Mononuclear cell (primary cell): ENCODE results near the gene IFNA4. TPM values are rescaled to one million over a fixed set of nuclear protein-coding genes. Genes with fewer than 3 reads are reported as not detected.
"Not testable (repeated sequence)": the region's sequence is repeated elsewhere in the genome, so short reads cannot be mapped to it uniquely, and the experiment has no call there.

ENCODE experiments used
- H3K27me3 ChIP-seq: 2 replicates; pipeline ENCODE4 v1.6.0; 2011; ENCODE audit warnings: low read length, control low read depth; ENCODE audit not compliant: insufficient read depth
- H3K4me1 ChIP-seq: 2 replicates; pipeline ENCODE4 v1.5.1; 2011; ENCODE audit warnings: mild to moderate bottlenecking, low read length, control low read depth; ENCODE audit not compliant: insufficient read depth
- H3K4me3 ChIP-seq: 2 replicates; pipeline ENCODE4 v1.5.1; 2011; ENCODE audit warnings: mild to moderate bottlenecking, low read length, moderate library complexity
- H3K9me3 ChIP-seq: 2 replicates; pipeline ENCODE4 v1.5.1; 2011; ENCODE audit warnings: low read depth, mild to moderate bottlenecking, control low read depth, low read length
- total RNA-seq: library from RNA; depleted of rRNA; stranded (reverse); fragments of >200 nt; gene quantifications from one replicate; pipeline ENCODE4 v1.2.3, GENCODE V29; 2012

IFNA4 gene
- not detected for total RNA-seq

- H3K27me3 ChIP-seq, H3K4me3 ChIP-seq, H3K4me1 ChIP-seq, H3K9me3 ChIP-seq: not testable (repeated sequence)
These were observed at the start of gene IFNA4 for GRCh38 chr9:21187487-21187886. TSS of gene IFNA4 (minus strand) at chr9:21187587. CDS start at chr9:21187531, 56 bp downstream.

DNA sequence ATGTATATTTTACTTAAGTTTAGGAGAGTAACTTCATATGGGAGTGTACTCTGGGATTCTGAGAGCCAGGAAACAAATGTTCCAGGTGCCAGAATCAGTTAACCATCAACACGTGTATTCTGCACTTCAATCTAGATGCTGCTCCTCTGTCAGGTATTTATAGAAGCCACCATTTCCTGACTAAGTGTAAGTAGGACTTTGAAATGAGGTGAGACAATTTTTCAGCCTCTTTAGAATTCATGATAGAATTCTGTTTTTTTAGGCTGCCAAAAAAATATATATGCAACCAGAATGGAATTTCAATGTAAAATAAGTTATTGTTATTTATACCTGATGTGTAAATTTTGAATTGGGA is 49.0 kb upstream of the IFNA4 start:
- H3K27me3 ChIP-seq, H3K9me3 ChIP-seq, H3K4me3 ChIP-seq: not testable (repeated sequence)
- H3K4me1 ChIP-seq, result peaks cover 12% of the 10 kb centered on the region

- not testable (repeated sequence) for H3K4me3 ChIP-seq, H3K27me3 ChIP-seq, H3K9me3 ChIP-seq
- H3K4me1 ChIP-seq, result peaks cover 12% of the 10 kb centered on the region
These were observed 48.3 kb upstream of the IFNA4 start for GRCh38 chr9:21235468-21236359.

GRCh38 chr9:21234153-21234687 is 46.8 kb upstream of the IFNA4 start:
- no peaks in the 10 kb centered on the region for H3K27me3 ChIP-seq
- H3K9me3 ChIP-seq, result no peaks in the 10 kb centered on the region
- H3K4me1 ChIP-seq, result peaks cover under 1% of the 10 kb centered on the region
- no peak overlapping the region for H3K4me3 ChIP-seq

GRCh38 chr9:21233258-21233657 is 45.9 kb upstream of the IFNA4 start:
- Histone ChIP-seq H3K9me3 (no peaks in the 10 kb centered on the region), H3K4me1 (no peaks in the 10 kb centered on the region), H3K4me3 (no peak overlapping the region), H3K27me3 (no peaks in the 10 kb centered on the region)

DNA sequence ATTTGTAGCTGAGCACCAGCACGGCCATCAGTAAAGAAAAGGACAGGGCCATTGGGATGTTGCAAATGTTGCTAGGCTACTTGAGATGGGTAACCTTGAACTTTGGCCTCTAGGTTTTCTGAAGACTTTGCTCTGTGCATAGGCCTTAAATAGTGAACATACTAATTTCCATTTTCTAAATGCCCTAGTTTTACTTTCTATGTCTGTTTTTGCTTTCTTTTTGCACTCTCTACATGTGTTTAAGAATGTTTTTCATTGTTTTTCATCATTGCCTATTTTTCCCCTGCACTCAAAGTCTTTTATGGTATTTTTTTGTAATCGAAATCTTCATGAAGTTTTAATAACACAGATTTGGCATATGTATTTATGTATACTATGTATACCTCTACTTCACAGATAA is 40.7 kb upstream of the IFNA4 start, which contains the start of gene IFNA17:
TSS of gene IFNA17 (minus strand) at position 101 of the 400 bp plus-strand sequence. CDS start at position 52, 49 bp downstream.
- Histone ChIP-seq H3K4me1 (no peaks in the 10 kb centered on the region), H3K4me3 (no peak within 1 kb of the TSS), H3K27me3 (no peaks in the 10 kb centered on the region), H3K9me3 (no peaks in the 10 kb centered on the region)

- not testable (repeated sequence) for H3K4me1 ChIP-seq, H3K9me3 ChIP-seq, H3K4me3 ChIP-seq, H3K27me3 ChIP-seq
These were observed 29.8 kb upstream of the IFNA4 start, which contains the start of gene IFNA16 for GRCh38 chr9:21217211-21217610. TSS of gene IFNA16 (minus strand) at chr9:21217311. CDS start at chr9:21217305, 6 bp downstream.

GRCh38 chr9:21213411-21214326 is 26.3 kb upstream of the IFNA4 start:
- H3K27me3 ChIP-seq, H3K4me3 ChIP-seq, H3K4me1 ChIP-seq, H3K9me3 ChIP-seq: not testable (repeated sequence)

- H3K9me3 ChIP-seq, result not testable (repeated sequence)
These were observed 24.8 kb upstream of the IFNA4 start for GRCh38 chr9:21212160-21212559.

GRCh38 chr9:21210782-21211181 is 23.4 kb upstream of the IFNA4 start:
- not testable (repeated sequence) for H3K4me3 ChIP-seq, H3K9me3 ChIP-seq, H3K27me3 ChIP-seq, H3K4me1 ChIP-seq

More at GRCh38 chr9:21212160-21212559, 24.8 kb upstream of the IFNA4 start:
- not testable (repeated sequence) for H3K4me3 ChIP-seq, H3K27me3 ChIP-seq, H3K4me1 ChIP-seq

- Histone ChIP-seq H3K9me3 (no peaks in the 10 kb centered on the region), H3K4me1 (no peaks in the 10 kb centered on the region), H3K27me3 (no peaks in the 10 kb centered on the region), H3K4me3 (no peak overlapping the region)
These were observed 22.9 kb upstream of the IFNA4 start for GRCh38 chr9:21210311-21210710.

- not testable (repeated sequence) for H3K27me3 ChIP-seq, H3K4me1 ChIP-seq, H3K9me3 ChIP-seq
These were observed 19.7 kb upstream of the IFNA4 start, which contains the start of gene IFNA10 for GRCh38 chr9:21207043-21207442. TSS of gene IFNA10 (minus strand) at chr9:21207143. CDS start at chr9:21207097, 46 bp downstream.

DNA sequence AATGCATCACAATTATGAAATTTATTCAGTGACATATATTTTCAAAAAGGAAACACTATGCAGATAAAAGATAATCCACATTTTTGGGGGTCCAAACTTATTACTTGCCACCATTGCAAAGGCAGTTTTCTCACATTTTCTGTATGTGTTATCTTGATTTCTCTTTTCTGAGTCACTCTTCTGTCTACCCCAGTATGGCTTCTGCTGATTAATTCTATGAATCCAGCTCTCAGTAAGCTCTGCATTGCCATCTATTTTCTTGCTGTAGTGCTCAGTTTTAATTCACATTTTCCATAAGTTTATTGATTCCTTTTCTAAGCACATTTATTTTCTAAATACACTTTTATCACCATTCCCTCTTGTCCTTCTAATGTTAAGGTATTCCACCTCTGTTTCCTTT is 17.8 kb upstream of the IFNA4 start:
- Histone ChIP-seq H3K27me3 (no peaks in the 10 kb centered on the region), H3K4me1 (no peaks in the 10 kb centered on the region), H3K9me3 (no peaks in the 10 kb centered on the region), H3K4me3 (no peak overlapping the region)

More at GRCh38 chr9:21207043-21207442, 19.7 kb upstream of the IFNA4 start, which contains the start of gene IFNA10:
- not testable (repeated sequence) for H3K4me3 ChIP-seq

- H3K9me3 ChIP-seq, H3K4me3 ChIP-seq, H3K27me3 ChIP-seq, H3K4me1 ChIP-seq: not testable (repeated sequence)
These were observed 14.7 kb upstream of the IFNA4 start, which contains the start of gene IFNA7 for GRCh38 chr9:21202105-21202504. TSS of gene IFNA7 (minus strand) at chr9:21202205. CDS start at chr9:21202165, 40 bp downstream.
